OCI-M1 (cell line): ENCODE results near the gene CREB5.

Experiments used
- DNase-seq: peaks from one replicate; lab custom pipeline; 2025; lab: John Stamatoyannopoulos, UW

CREB5 gene

GRCh38 chr7:28853834-28854749 is 441.8 kb downstream of the CREB5 start:
- DNase-seq = peak; percentile 76

- no peak for DNase-seq
Observed at GRCh38 chr7:28854750-28855074, 442.4 kb downstream of the CREB5 start.

GRCh38 chr7:28855538-28856217 is 443.4 kb downstream of the CREB5 start:
- DNase-seq = peak; percentile 33

- DNase-seq = no peak
Observed at GRCh38 chr7:28856656-28857055, 444.3 kb downstream of the CREB5 start.

- no peak for DNase-seq
Observed at GRCh38 chr7:28858206-28858605, 445.9 kb downstream of the CREB5 start.

- DNase-seq = no peak
Observed at GRCh38 chr7:28858895-28859294, 446.6 kb downstream of the CREB5 start.

- DNase-seq = no peak
Observed at GRCh38 chr7:28861825-28862224, 449.5 kb downstream of the CREB5 start.

GRCh38 chr7:28862595-28863272 is 450.4 kb downstream of the CREB5 start:
- no peak for DNase-seq

- no peak for DNase-seq
Observed at GRCh38 chr7:28865601-28866144, 453.4 kb downstream of the CREB5 start.

GRCh38 chr7:28868712-28869111 is 456.4 kb downstream of the CREB5 start:
- no peak for DNase-seq

- no peak for DNase-seq
Observed at GRCh38 chr7:28871077-28871476, 458.8 kb downstream of the CREB5 start.

GRCh38 chr7:28871631-28872030 is 459.3 kb downstream of the CREB5 start:
- no peak for DNase-seq

- DNase-seq = no peak
Observed at GRCh38 chr7:28872226-28872625, 459.9 kb downstream of the CREB5 start.

- no peak for DNase-seq
Observed at GRCh38 chr7:28873365-28873764, 461.0 kb downstream of the CREB5 start.

GRCh38 chr7:28874001-28874400 is 461.7 kb downstream of the CREB5 start:
- no peak for DNase-seq
